ENCODE measurements around the gene CEPT1.
"Not testable (repeated sequence)": the region's sequence is repeated elsewhere in the genome, so short reads cannot be mapped to it uniquely, and the experiment has no call there.

The CEPT1 gene

GRCh38 chr1:111213412-111213811 is 73.4 kb downstream of the CEPT1 start:
- DNase-seq, result no peak

GRCh38 chr1:111214074-111214801 is 74.2 kb downstream of the CEPT1 start:
- no peak for DNase-seq

- DNase-seq, result no peak
Observed at GRCh38 chr1:111214884-111215283, 74.9 kb downstream of the CEPT1 start.

GRCh38 chr1:111215285-111215684 is 75.3 kb downstream of the CEPT1 start:
- DNase-seq, result not testable (repeated sequence)

- no peak for DNase-seq
Observed at GRCh38 chr1:111216751-111217150, 76.7 kb downstream of the CEPT1 start.

- no peak for DNase-seq
Observed at GRCh38 chr1:111217183-111217910, 77.3 kb downstream of the CEPT1 start.

- DNase-seq, result no peak
Observed at GRCh38 chr1:111218701-111219556, 78.9 kb downstream of the CEPT1 start.

GRCh38 chr1:111219557-111220286 is 79.7 kb downstream of the CEPT1 start:
- DNase-seq, result no peak

GRCh38 chr1:111220302-111220890 is 80.4 kb downstream of the CEPT1 start:
- DNase-seq, result peak; percentile 65

GRCh38 chr1:111221276-111221632 is 81.2 kb downstream of the CEPT1 start:
- peak; percentile 98 for DNase-seq

GRCh38 chr1:111221633-111222291 is 81.7 kb downstream of the CEPT1 start:
- no peak for DNase-seq

GRCh38 chr1:111222308-111223125 is 82.5 kb downstream of the CEPT1 start:
- peak; percentile 86 for DNase-seq

GRCh38 chr1:111223126-111223685 is 83.2 kb downstream of the CEPT1 start:
- peak; percentile 8 for DNase-seq

- DNase-seq, result no peak
Observed at GRCh38 chr1:111225091-111225490, 85.1 kb downstream of the CEPT1 start.

GRCh38 chr1:111225717-111226400 is 85.8 kb downstream of the CEPT1 start:
- DNase-seq, result no peak

- no peak for DNase-seq
Observed at GRCh38 chr1:111227434-111227833, 87.4 kb downstream of the CEPT1 start, which contains the start of gene CHI3L2. CHI3L2 (plus strand) TSS chr1:111227713; CDS start chr1:111227730, 17 bp downstream.

GRCh38 chr1:111227851-111228747 is 88.1 kb downstream of the CEPT1 start:
- DNase-seq, result no peak

- DNase-seq, result no peak
Observed at GRCh38 chr1:111228748-111229126, 88.7 kb downstream of the CEPT1 start.

- DNase-seq, result no peak
Observed at GRCh38 chr1:111232134-111232533, 92.1 kb downstream of the CEPT1 start.

Measured in NCI-H82 (cell line).